Body of pancreas (tissue), 4 donors: ENCODE data around the gene ACOD1.

ENCODE experiments used
- POLR2A ChIP-seq, 3 donors: fragments of 450-650 bp; IDR thresholded peaks; one replicate each; pipeline ENCODE4 v1.6.1; 2016; ENCODE audit warnings: antibody characterized with exemption in 3 of 3, mild to moderate bottlenecking in 2 of 3
- TF ChIP-seq, protein P1 (sequence below), 7 experiments: fragments of 450-650 bp in 4 of 7; fragments of 200-600 bp in 3 of 7; sonication (generic) in 3 of 7; IDR thresholded peaks; one replicate each; pipeline ENCODE4 v1.5.1; 2016 to 2019; ENCODE audit warnings: antibody characterized with exemption in 7 of 7

DNA sequence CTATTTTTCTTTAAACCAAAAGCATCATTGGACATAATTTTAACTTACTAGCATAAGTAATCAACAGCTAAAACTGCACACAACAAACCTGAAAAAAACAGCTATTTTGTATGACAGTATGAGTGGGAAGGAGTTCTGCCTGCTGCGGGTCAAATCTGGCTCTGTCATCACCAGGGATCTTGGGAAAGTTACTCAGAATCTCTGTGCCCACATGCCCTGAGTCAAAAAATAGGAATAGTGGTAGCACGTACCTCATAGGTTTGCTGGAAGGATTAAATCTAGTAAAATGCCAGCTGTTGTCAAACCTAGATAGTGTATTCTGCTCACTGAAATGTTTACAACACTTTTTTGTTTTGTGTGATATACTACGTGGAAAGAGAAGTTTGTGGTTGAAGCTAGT lies 44.7 kb downstream of the ACOD1 start:
- TF ChIP-seq, protein P1, sequence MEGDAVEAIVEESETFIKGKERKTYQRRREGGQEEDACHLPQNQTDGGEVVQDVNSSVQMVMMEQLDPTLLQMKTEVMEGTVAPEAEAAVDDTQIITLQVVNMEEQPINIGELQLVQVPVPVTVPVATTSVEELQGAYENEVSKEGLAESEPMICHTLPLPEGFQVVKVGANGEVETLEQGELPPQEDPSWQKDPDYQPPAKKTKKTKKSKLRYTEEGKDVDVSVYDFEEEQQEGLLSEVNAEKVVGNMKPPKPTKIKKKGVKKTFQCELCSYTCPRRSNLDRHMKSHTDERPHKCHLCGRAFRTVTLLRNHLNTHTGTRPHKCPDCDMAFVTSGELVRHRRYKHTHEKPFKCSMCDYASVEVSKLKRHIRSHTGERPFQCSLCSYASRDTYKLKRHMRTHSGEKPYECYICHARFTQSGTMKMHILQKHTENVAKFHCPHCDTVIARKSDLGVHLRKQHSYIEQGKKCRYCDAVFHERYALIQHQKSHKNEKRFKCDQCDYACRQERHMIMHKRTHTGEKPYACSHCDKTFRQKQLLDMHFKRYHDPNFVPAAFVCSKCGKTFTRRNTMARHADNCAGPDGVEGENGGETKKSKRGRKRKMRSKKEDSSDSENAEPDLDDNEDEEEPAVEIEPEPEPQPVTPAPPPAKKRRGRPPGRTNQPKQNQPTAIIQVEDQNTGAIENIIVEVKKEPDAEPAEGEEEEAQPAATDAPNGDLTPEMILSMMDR (IDR thresholded peaks at IDR 0.05) = no peak
- no peak for TF ChIP-seq POLR2A (IDR thresholded peaks at IDR 0.05)
